CD4-positive, CD25-positive, alpha-beta regulatory T cell (primary cell): ENCODE results near the gene ADAMTS9. TPM values are rescaled to one million over a fixed set of nuclear protein-coding genes. Genes with fewer than 3 reads are reported as not detected.

Source experiments
- ATAC-seq, 2 donors: fragments of 150-1000 bp; cut with Tn5 transposase; one replicate each; pipeline ENCODE4 v1.10.0; 2021; ENCODE audit warnings: low read depth in 2 of 2, moderate number of reproducible peaks in 2 of 2, moderate library complexity in 1 of 2
- DNase-seq, 3 donors: peaks; one replicate each; pipeline versions ENCODE4 v3.0.0 to v3.0.0-alpha.2; 2012 to 2022; ENCODE audit warnings: mixed read lengths in 1 of 3
- H3K27ac ChIP-seq: one replicate; pipeline ENCODE4 v1.7.0; 2013; ENCODE audit warnings: mild to moderate bottlenecking, low read length; ENCODE audit not compliant: insufficient read depth, poor library complexity, severe bottlenecking
- H3K27me3 ChIP-seq: one replicate; pipeline ENCODE4 v1.7.0; 2013; ENCODE audit warnings: low read length; ENCODE audit not compliant: control insufficient read depth, insufficient read depth
- H3K36me3 ChIP-seq: one replicate; pipeline ENCODE4 v1.7.0; 2013; ENCODE audit warnings: mild to moderate bottlenecking, low read length, moderate library complexity; ENCODE audit not compliant: control insufficient read depth, insufficient read depth
- H3K4me1 ChIP-seq: 2 replicates; pipeline ENCODE4 v1.7.0; 2013; ENCODE audit warnings: mild to moderate bottlenecking, low read length; ENCODE audit not compliant: insufficient read depth, control insufficient read depth, poor library complexity, severe bottlenecking
- H3K4me3 ChIP-seq: one replicate; pipeline ENCODE4 v1.7.0; 2013; ENCODE audit warnings: low read depth, mild to moderate bottlenecking, low read length, moderate library complexity
- H3K9me3 ChIP-seq, 2 experiments: 1 replicate in 1 of 2; 2 replicates in 1 of 2; pipeline ENCODE4 v1.7.0; 2013; ENCODE audit warnings: low read length in 2 of 2, mild to moderate bottlenecking in 1 of 2, moderate library complexity in 1 of 2; ENCODE audit not compliant: control insufficient read depth in 2 of 2
- H3K27ac Mint-ChIP-seq, 3 donors: one replicate each; pipeline ENCODE4 v1.8.0; 2020 to 2022; ENCODE audit warnings: mild to moderate bottlenecking in 3 of 3, mixed read lengths in 3 of 3, moderate library complexity in 2 of 3
- H3K27me3 Mint-ChIP-seq: one replicate; pipeline ENCODE4 v1.8.0; 2022; ENCODE audit warnings: mild to moderate bottlenecking, mixed read lengths
- H3K36me3 Mint-ChIP-seq: one replicate; pipeline ENCODE4 v1.8.0; 2020; ENCODE audit warnings: mixed read lengths
- H3K4me1 Mint-ChIP-seq, 4 donors: one replicate each; pipeline ENCODE4 v1.8.0; 2020 to 2022; ENCODE audit warnings: mixed read lengths in 4 of 4, mild to moderate bottlenecking in 1 of 4
- H3K4me3 Mint-ChIP-seq, 4 donors: one replicate each; pipeline ENCODE4 v1.8.0; 2020 to 2022; ENCODE audit warnings: mild to moderate bottlenecking in 4 of 4, mixed read lengths in 4 of 4, moderate library complexity in 3 of 4
- H3K9me3 Mint-ChIP-seq, 7 donors: one replicate each; pipeline ENCODE4 v1.8.0; 2020 to 2022; ENCODE audit warnings: mixed read lengths in 7 of 7, mild to moderate bottlenecking in 3 of 7, moderate library complexity in 2 of 7
- polyA plus RNA-seq, 4 donors: library from polyadenylated mRNA; unstranded; fragments of 300-500 nt; fragmentation: Illumina TruSeq; gene quantifications; one replicate each; pipeline ENCODE4 v1.2.3, GENCODE V29; 2021
- total RNA-seq: library from RNA; stranded (reverse); gene quantifications from one replicate; pipeline ENCODE4 v1.2.3, GENCODE V29; 2022

ADAMTS9 gene
- total and polyA plus RNA-seq, 5 donors from 2014 or later = 0.12 TPM; not detected in 4

DNA sequence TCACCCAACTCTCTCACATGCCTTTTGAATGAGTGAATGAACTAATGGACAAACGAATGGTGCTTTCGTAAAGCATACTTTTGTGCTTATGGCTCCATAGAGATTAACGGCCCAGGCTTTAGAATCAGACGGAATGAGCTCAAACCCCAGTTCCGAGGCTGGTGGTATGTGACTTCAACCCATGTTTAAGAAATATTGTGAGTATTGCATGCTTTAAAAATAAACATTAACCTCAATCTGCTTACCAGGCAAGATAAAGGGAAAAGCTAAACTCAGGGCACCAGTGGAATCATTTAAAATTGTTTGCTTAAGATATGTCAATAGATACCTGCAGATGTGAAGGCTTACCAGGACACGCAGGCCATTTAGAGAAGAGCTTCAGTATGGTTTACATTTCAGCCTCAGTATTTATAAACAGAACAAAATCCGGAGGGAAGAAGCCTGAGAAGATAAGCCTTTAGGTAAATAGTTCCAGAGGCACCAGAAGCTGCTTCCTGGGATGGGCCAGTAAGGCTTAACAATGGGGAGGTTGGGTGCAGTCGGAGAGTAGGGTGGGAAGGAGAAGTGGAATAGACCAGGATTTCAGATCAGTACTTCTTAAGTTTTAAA is 186.4 kb downstream of the ADAMTS9 start:
- peaks cover 0 to 5% (median 3%) of the 10 kb centered on the region in 7 donors for H3K9me3 Mint-ChIP-seq
- no peaks in the 10 kb centered on the region for H3K36me3 ChIP-seq
- H3K27ac ChIP-seq = no peak overlapping the region
- H3K36me3 Mint-ChIP-seq = no peaks in the 10 kb centered on the region
- no peak for ATAC-seq
- no peak for DNase-seq
- no peaks in the 10 kb centered on the region for H3K4me1 Mint-ChIP-seq
- no peaks in the 10 kb centered on the region for H3K9me3 ChIP-seq
- no peaks in the 10 kb centered on the region for H3K27me3 ChIP-seq
- no peak overlapping the region for H3K27ac Mint-ChIP-seq
- H3K4me1 ChIP-seq = no peaks in the 10 kb centered on the region
- H3K27me3 Mint-ChIP-seq = peaks cover 4% of the 10 kb centered on the region
- no peak overlapping the region for H3K4me3 ChIP-seq
- H3K4me3 Mint-ChIP-seq = no peak overlapping the region

DNA sequence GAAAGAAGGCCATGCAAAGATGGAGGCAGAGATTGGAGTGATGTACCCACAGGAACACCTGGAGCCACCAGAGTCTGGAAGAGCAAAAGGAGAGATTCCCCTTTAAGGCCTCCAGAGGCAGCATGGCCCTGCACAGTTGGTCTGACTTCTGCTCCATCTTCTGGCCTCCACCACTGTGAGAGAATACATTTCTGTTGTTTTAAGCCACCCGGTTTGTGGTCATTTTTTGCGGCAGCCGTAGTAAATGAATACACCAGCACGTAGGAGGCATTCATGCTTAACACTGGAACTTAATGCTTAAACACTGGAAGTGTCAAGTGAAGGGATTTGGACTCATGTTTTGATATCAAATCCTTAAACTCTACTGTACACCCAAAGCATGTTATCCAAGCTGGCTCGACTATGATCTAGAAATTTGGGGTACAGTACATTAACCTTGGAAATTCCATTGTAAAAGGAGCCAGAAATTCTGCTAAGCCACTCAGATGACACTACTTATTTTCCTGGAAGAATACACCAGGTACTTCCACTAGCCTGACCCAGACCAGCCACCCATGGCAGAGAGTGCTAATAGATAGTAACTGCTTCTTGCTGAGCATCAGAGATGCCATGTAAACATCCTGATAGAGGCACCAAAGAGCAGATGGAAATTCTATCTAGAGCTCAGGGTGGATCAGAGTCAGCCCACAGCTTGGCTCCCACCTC is 190.9 kb downstream of the ADAMTS9 start:
- no peak overlapping the region for H3K27ac Mint-ChIP-seq
- Histone ChIP-seq H3K4me3 (no peak overlapping the region), H3K36me3 (no peaks in the 10 kb centered on the region), H3K9me3 (no peaks in the 10 kb centered on the region), H3K27me3 (peaks cover 2% of the 10 kb centered on the region), H3K4me1 (no peaks in the 10 kb centered on the region), H3K27ac (no peak overlapping the region)
- no peak for ATAC-seq
- no peak for DNase-seq
- H3K36me3 Mint-ChIP-seq = no peaks in the 10 kb centered on the region
- no peak overlapping the region for H3K4me3 Mint-ChIP-seq
- peaks cover 20% of the 10 kb centered on the region for H3K27me3 Mint-ChIP-seq
- H3K9me3 Mint-ChIP-seq = peaks cover 0 to 5% (median 0%) of the 10 kb centered on the region in 7 donors
- no peaks in the 10 kb centered on the region for H3K4me1 Mint-ChIP-seq

DNA sequence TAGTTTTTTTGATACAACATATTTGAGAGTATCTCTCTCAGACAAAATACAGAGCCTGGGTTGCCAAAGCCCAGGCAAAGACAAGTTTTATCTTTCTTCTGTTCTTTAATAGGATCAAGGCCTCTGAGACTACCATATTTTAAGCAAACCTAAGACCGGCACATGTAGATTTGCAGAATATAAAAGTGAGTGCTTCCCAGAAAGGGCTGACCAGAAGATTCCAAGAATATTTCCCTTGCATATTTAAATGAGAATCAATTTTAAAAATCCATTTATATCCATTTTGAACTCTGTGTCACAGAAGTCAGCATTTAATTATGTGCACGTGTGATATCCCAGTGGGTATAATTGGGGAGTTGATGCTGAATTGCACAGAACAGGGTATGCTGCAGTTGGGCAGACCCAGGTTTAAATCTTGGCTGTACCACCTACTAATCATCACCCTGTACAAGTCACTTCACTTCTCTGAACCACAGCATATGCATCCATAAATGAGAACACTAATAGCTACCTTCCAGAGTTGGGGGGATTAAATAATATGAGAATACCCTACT is 191.9 kb downstream of the ADAMTS9 start:
- H3K4me3 Mint-ChIP-seq = no peak overlapping the region
- Histone ChIP-seq H3K4me3 (no peak overlapping the region), H3K36me3 (no peaks in the 10 kb centered on the region), H3K27ac (no peak overlapping the region), H3K27me3 (peaks cover 2% of the 10 kb centered on the region), H3K9me3 (no peaks in the 10 kb centered on the region), H3K4me1 (no peaks in the 10 kb centered on the region)
- peaks cover 29% of the 10 kb centered on the region for H3K27me3 Mint-ChIP-seq
- H3K4me1 Mint-ChIP-seq = no peaks in the 10 kb centered on the region
- no peak for ATAC-seq
- no peaks in the 10 kb centered on the region for H3K36me3 Mint-ChIP-seq
- peaks cover 0 to 2% (median 0%) of the 10 kb centered on the region in 7 donors for H3K9me3 Mint-ChIP-seq
- H3K27ac Mint-ChIP-seq = no peak overlapping the region
- DNase-seq = no peak

DNA sequence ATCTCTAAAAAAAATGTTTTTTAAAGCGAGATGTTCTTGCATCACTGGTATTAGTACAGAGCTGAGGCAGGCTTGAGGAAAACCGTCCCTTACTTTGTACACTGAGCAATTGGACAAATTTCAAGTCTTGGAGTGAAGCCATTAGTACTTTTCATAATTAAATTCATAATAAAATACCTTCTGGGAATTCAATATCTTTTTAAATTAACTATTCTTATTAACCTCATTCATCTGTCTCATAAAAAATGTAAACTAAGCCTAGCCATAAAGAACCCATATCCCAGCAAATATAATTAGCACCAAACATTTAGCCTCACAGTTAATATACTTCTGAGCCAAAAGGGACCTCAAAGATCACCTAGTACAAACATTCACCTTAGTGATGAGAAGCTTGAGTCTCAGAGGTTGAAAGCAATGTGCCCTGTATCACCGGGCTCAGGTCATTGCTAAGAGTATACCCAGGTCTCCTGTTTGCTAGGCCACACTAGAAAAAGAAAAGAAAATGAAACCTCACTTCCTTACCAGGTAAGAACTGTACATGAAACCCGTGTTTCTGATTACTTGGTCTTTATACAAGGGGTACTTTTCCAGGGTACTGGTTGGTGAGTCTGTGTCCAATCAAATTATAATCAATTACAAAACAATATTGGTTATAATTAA is 192.5 kb downstream of the ADAMTS9 start:
- Histone ChIP-seq H3K27ac (no peak overlapping the region), H3K36me3 (no peaks in the 10 kb centered on the region), H3K4me1 (no peaks in the 10 kb centered on the region), H3K9me3 (no peaks in the 10 kb centered on the region), H3K4me3 (no peak overlapping the region), H3K27me3 (peaks cover 2% of the 10 kb centered on the region)
- Mint-ChIP-seq H3K27ac (no peak overlapping the region), H3K36me3 (no peaks in the 10 kb centered on the region), H3K9me3 (peaks cover 0 to 2% (median 0%) of the 10 kb centered on the region in 7 donors), H3K27me3 (peaks cover 31% of the 10 kb centered on the region), H3K4me1 (no peaks in the 10 kb centered on the region), H3K4me3 (no peak overlapping the region)
- DNase-seq = no peak
- no peak for ATAC-seq

DNA sequence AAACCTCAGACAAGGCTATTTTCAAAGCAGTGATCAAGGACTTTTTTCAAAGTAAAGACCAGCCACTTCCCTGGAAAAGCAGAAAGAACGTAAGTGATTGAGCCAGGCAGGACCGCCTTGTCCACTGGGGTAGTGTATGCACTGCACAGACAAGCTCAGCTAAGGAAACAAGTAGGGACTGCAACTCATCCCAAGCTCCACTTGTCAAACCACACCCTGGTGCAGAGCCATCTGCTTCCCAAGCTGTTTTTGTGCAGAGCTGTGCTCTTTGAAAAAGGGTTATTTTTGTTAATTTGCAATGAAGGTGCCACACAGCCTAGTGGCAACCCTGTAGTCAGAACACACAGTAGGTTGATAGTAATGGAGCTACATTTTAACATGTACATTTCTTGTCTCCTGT is 193.3 kb downstream of the ADAMTS9 start:
- DNase-seq = no peak
- no peak overlapping the region for H3K27ac Mint-ChIP-seq
- H3K36me3 ChIP-seq = no peaks in the 10 kb centered on the region
- no peak overlapping the region for H3K4me3 Mint-ChIP-seq
- H3K4me1 ChIP-seq = no peaks in the 10 kb centered on the region
- no peak overlapping the region for H3K27ac ChIP-seq
- no peaks in the 10 kb centered on the region for H3K36me3 Mint-ChIP-seq
- no peak overlapping the region for H3K4me3 ChIP-seq
- peaks cover 0 to 2% (median 0%) of the 10 kb centered on the region in 7 donors for H3K9me3 Mint-ChIP-seq
- no peaks in the 10 kb centered on the region for H3K4me1 Mint-ChIP-seq
- no peaks in the 10 kb centered on the region for H3K9me3 ChIP-seq
- ATAC-seq = no peak
- H3K27me3 Mint-ChIP-seq = peaks cover 31% of the 10 kb centered on the region
- peaks cover 3% of the 10 kb centered on the region for H3K27me3 ChIP-seq

DNA sequence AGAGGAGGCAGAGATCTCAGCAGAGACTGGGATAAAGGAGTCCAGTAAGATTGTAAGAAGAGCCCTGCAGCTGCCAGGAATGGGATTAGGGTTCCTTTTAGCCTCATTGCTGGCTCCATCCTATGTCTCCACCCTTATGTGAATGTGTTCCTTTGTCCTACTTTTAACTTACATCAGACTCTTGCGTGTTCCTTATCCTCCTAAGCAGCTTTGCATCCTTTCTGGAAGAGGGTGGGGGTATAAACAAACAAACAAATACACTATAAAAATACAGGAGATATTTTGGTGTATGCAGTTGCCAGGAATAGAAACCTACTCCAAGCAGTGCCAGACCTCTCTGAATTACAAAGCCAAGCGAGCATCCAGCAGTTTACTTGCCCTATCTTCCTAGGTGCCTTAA is 194.7 kb downstream of the ADAMTS9 start:
- no peaks in the 10 kb centered on the region for H3K4me1 Mint-ChIP-seq
- no peaks in the 10 kb centered on the region for H3K36me3 Mint-ChIP-seq

DNA sequence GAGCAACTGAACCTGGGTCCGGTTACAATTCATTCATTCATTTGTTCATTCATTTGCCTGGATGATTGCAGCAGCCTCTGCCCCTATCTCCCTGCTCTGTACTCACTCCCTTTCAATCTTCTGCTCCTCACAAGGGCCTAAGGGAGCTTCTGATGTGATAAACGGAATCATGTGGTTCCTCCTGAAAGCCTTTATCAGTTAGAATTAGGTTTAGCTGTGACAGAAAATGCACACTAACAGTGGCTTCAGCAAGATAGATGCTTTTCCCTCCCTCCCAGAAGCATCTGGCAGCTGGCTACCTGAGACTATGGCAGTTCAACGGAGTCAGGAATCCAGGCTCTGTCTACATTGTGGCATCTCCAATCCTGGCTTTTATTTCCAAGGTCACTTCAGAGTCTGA is 196.0 kb downstream of the ADAMTS9 start:
- no peaks in the 10 kb centered on the region for H3K36me3 Mint-ChIP-seq
- H3K9me3 ChIP-seq = no peaks in the 10 kb centered on the region
- ATAC-seq (no peak), DNase-seq (no peak)
- H3K27ac ChIP-seq = no peak overlapping the region
- no peaks in the 10 kb centered on the region for H3K36me3 ChIP-seq
- H3K4me1 ChIP-seq = no peaks in the 10 kb centered on the region
- peaks cover 6% of the 10 kb centered on the region for H3K27me3 ChIP-seq
- peaks cover 0 to 2% (median 0%) of the 10 kb centered on the region in 7 donors for H3K9me3 Mint-ChIP-seq
- no peaks in the 10 kb centered on the region for H3K4me1 Mint-ChIP-seq
- no peak overlapping the region for H3K27ac Mint-ChIP-seq
- H3K4me3 Mint-ChIP-seq = no peak overlapping the region
- no peak overlapping the region for H3K4me3 ChIP-seq
- peaks cover 40% of the 10 kb centered on the region for H3K27me3 Mint-ChIP-seq

More for the DNA sequence above, 194.7 kb downstream of the ADAMTS9 start:
- ATAC-seq = no peak
- Histone ChIP-seq H3K27me3 (peaks cover 6% of the 10 kb centered on the region), H3K36me3 (no peaks in the 10 kb centered on the region), H3K9me3 (no peaks in the 10 kb centered on the region), H3K4me1 (no peaks in the 10 kb centered on the region), H3K4me3 (no peak overlapping the region), H3K27ac (no peak overlapping the region)
- Mint-ChIP-seq H3K9me3 (peaks cover 0 to 2% (median 0%) of the 10 kb centered on the region in 7 donors), H3K27ac (no peak overlapping the region), H3K27me3 (peaks cover 36% of the 10 kb centered on the region), H3K4me3 (no peak overlapping the region)
- no peak for DNase-seq
